SK-N-SH treated with all-trans-retinoic acid at 6 μM for 48 hours (cell line): ENCODE data around the gene DIAPH3.

ENCODE experiments used
- ATAC-seq: fragments of 200-7000 bp; cut with Tn5 transposase; 3 replicates; pipeline ENCODE4 v1.9.1; 2020; ENCODE audit warnings: mild to moderate bottlenecking, moderate library complexity
- ARNTL ChIP-seq: fragments of 450-650 bp; formaldehyde crosslinking; IDR thresholded peaks from 2 replicates; pipeline ENCODE4 v1.5.0; 2020; ENCODE audit warnings: low read depth, mild to moderate bottlenecking, moderate library complexity, borderline replicate concordance
- BACH2 ChIP-seq: fragments of 250-450 bp; sonication (Bioruptor Pico); IDR thresholded peaks from 2 replicates; pipeline ENCODE4 v1.9.0; 2021; ENCODE audit warnings: mild to moderate bottlenecking, borderline replicate concordance
- CSDC2 ChIP-seq: fragments of 250-450 bp; sonication (Bioruptor Pico); IDR thresholded peaks from 2 replicates; pipeline ENCODE4 v1.5.0; 2020; ENCODE audit warnings: mild to moderate bottlenecking, moderate library complexity
- ESRRG ChIP-seq: fragments of 250-450 bp; sonication (Bioruptor Pico); IDR thresholded peaks from 2 replicates; pipeline ENCODE4 v1.6.1; 2021; ENCODE audit warnings: mild to moderate bottlenecking
- GLIS3 ChIP-seq: fragments of 250-450 bp; sonication (Bioruptor Pico); IDR thresholded peaks from 2 replicates; pipeline ENCODE4 v1.5.0; 2020; ENCODE audit warnings: mild to moderate bottlenecking, moderate library complexity
- ISL1 ChIP-seq: fragments of 250-450 bp; sonication (Bioruptor Pico); IDR thresholded peaks from 2 replicates; pipeline ENCODE4 v2.1.2; 2022; ENCODE audit warnings: mild to moderate bottlenecking, moderate library complexity
- OSR1 ChIP-seq: fragments of 250-450 bp; sonication (Bioruptor Pico); IDR thresholded peaks from 2 replicates; pipeline ENCODE4 v1.8.0; 2022; ENCODE audit warnings: moderate library complexity, mild to moderate bottlenecking, inconsistent platforms
- PPARA ChIP-seq: fragments of 250-450 bp; sonication (Bioruptor Pico); IDR thresholded peaks from 2 replicates; pipeline ENCODE4 v1.5.0; 2020; ENCODE audit warnings: mild to moderate bottlenecking, borderline replicate concordance
- RARB ChIP-seq: fragments of 250-450 bp; sonication (Bioruptor Pico); IDR thresholded peaks from 2 replicates; pipeline ENCODE4 v1.8.0; 2021; ENCODE audit warnings: mild to moderate bottlenecking, moderate library complexity
- SNAI2 ChIP-seq: fragments of 250-450 bp; sonication (Bioruptor Pico); IDR thresholded peaks from 2 replicates; pipeline ENCODE4 v1.5.0; 2020; ENCODE audit warnings: mild to moderate bottlenecking, moderate library complexity
- TCF4 ChIP-seq: fragments of 250-450 bp; sonication (Bioruptor Pico); IDR thresholded peaks from 2 replicates; pipeline ENCODE4 v1.8.0; 2021; ENCODE audit warnings: mild to moderate bottlenecking, moderate library complexity, borderline replicate concordance
- TOX ChIP-seq: fragments of 250-450 bp; sonication (Bioruptor Pico); IDR thresholded peaks from 2 replicates; pipeline ENCODE4 v1.8.0; 2021; ENCODE audit warnings: mild to moderate bottlenecking, moderate library complexity, borderline replicate concordance
- ZC3H10 ChIP-seq: fragments of 250-450 bp; sonication (Bioruptor Pico); IDR thresholded peaks from 2 replicates; pipeline ENCODE4 v1.5.1; 2021; ENCODE audit warnings: mild to moderate bottlenecking, moderate library complexity
- ZFP3 ChIP-seq: fragments of 250-450 bp; sonication (Bioruptor Pico); IDR thresholded peaks from 2 replicates; pipeline ENCODE4 v1.5.0; 2020; ENCODE audit warnings: mild to moderate bottlenecking, moderate library complexity
- ZFP30 ChIP-seq: fragments of 450-650 bp; formaldehyde crosslinking; IDR thresholded peaks from 2 replicates; pipeline ENCODE4 v1.5.0; 2022; ENCODE audit warnings: mild to moderate bottlenecking, moderate library complexity
- ZNF565 ChIP-seq: fragments of 450-650 bp; formaldehyde crosslinking; conservative IDR thresholded peaks from 2 replicates; pipeline ENCODE4 v1.5.0; 2020; ENCODE audit warnings: low read depth, mild to moderate bottlenecking, moderate library complexity
- ZNF70 ChIP-seq: fragments of 450-650 bp; formaldehyde crosslinking; IDR thresholded peaks from 2 replicates; pipeline ENCODE4 v1.5.0; 2020; ENCODE audit warnings: mild to moderate bottlenecking, moderate library complexity
- TF ChIP-seq, protein P1 (sequence below): fragments of 250-450 bp; sonication (Bioruptor Pico); IDR thresholded peaks from 2 replicates; pipeline ENCODE4 v1.8.0; 2020; ENCODE audit warnings: mild to moderate bottlenecking, moderate library complexity, borderline replicate concordance
- TF ChIP-seq, protein P2 (sequence below): fragments of 250-450 bp; sonication (Bioruptor Pico); IDR thresholded peaks from 2 replicates; pipeline ENCODE4 v1.8.0; 2021; ENCODE audit warnings: low read depth, mild to moderate bottlenecking, moderate library complexity, borderline replicate concordance
- TF ChIP-seq, protein P3 (sequence below): fragments of 250-450 bp; sonication (Bioruptor Pico); IDR thresholded peaks from 2 replicates; pipeline ENCODE4 v1.5.1; 2021; ENCODE audit warnings: mild to moderate bottlenecking, moderate library complexity
- TF ChIP-seq, protein P4 (sequence below): fragments of 250-450 bp; sonication (Bioruptor Pico); IDR thresholded peaks from 2 replicates; pipeline ENCODE4 v1.5.0; 2020; ENCODE audit warnings: mild to moderate bottlenecking, moderate library complexity

Gene DIAPH3

DNA sequence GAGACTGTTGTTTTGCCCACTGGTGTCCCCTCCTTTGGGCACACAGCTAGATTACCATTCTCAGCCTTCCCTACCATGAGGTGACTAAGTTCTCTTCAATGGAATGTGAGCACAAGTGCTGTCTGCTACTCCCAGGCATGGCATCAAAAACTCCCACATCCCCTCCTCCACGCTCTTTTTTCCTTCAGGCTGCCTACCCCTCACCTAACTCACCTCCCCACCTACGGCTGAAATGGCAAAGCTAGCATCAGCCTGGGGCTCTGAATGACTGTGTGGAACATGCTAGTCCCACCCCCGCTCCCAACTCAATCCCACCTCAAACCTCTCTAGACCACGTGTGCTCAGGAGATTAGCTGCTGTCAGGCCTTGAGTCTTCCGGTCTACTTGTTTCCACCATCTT lies 512.2 kb downstream of the DIAPH3 start (continued):
- TF ChIP-seq, protein P1, sequence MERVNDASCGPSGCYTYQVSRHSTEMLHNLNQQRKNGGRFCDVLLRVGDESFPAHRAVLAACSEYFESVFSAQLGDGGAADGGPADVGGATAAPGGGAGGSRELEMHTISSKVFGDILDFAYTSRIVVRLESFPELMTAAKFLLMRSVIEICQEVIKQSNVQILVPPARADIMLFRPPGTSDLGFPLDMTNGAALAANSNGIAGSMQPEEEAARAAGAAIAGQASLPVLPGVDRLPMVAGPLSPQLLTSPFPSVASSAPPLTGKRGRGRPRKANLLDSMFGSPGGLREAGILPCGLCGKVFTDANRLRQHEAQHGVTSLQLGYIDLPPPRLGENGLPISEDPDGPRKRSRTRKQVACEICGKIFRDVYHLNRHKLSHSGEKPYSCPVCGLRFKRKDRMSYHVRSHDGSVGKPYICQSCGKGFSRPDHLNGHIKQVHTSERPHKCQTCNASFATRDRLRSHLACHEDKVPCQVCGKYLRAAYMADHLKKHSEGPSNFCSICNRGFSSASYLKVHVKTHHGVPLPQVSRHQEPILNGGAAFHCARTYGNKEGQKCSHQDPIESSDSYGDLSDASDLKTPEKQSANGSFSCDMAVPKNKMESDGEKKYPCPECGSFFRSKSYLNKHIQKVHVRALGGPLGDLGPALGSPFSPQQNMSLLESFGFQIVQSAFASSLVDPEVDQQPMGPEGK (CRISPR knock-in tag) = no peak
- TF ChIP-seq SNAI2 (CRISPR knock-in tag) (no peak), ZFP30 (CRISPR knock-in tag) (no peak), BACH2 (CRISPR knock-in tag) (no peak)

DNA sequence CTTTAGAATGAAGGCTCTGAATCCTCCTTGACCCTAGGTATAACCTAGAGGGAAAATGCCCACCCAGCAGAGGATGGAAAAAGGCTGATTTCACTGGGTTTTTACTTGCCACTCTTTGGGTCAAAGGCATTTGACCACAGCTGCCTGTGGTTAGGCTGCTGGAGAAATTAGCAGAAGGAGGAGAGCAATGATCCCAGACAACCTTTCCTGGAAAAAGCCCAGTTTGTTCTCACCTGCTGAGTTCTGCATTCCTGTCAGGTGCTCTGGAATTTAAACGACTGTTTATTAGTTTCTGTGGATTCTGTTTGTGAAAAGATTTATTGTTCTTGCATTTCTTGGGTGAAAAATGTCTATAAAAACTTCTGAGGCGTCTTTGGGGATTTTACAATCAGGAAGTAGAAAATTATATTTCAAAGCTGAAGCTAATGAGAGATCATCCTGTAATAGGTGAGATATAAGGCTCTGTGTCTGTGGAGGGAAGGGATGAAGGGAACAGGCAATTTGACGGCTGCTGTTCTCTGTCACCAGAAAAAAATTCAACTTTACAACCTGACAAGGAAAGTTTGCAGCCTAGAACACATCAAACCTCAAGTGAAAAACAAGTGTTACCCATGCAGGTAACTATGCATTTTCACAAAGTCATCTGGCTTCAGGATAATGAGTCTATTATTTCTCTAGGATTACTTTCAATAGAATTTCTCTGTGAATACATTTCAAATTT lies 519.7 kb downstream of the DIAPH3 start:
- no peak for ATAC-seq
- no peak for TF ChIP-seq ZFP3 (CRISPR knock-in tag)

DNA sequence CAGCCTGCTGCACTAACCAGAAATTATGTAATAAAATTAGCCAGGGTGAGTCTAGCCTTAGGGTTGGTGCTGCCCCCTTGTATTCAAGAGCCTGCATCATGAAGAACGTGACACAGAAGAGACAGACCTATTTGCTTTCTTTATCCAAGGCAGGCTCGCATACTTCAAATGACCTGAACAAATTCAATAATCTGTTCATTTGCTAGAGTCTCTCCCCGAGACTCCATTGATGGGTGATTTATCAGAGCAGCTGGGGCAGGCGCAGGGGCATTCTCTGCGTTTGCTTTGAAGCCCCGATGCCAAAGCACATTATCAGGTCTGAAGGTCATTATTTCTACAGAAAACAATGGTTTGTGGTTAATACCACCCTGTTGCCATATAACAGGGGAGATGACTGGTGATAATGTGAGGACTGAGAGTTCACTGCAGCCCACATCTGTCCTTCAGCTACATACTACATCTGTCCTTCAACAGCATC lies 520.3 kb downstream of the DIAPH3 start:
- peak; percentile 68 for ATAC-seq
- TF ChIP-seq, protein P2, sequence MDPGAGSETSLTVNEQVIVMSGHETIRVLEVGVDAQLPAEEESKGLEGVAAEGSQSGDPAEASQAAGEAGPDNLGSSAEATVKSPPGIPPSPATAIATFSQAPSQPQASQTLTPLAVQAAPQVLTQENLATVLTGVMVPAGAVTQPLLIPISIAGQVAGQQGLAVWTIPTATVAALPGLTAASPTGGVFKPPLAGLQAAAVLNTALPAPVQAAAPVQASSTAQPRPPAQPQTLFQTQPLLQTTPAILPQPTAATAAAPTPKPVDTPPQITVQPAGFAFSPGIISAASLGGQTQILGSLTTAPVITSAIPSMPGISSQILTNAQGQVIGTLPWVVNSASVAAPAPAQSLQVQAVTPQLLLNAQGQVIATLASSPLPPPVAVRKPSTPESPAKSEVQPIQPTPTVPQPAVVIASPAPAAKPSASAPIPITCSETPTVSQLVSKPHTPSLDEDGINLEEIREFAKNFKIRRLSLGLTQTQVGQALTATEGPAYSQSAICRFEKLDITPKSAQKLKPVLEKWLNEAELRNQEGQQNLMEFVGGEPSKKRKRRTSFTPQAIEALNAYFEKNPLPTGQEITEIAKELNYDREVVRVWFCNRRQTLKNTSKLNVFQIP (CRISPR knock-in tag) = no peak
- TF ChIP-seq, protein P3, sequence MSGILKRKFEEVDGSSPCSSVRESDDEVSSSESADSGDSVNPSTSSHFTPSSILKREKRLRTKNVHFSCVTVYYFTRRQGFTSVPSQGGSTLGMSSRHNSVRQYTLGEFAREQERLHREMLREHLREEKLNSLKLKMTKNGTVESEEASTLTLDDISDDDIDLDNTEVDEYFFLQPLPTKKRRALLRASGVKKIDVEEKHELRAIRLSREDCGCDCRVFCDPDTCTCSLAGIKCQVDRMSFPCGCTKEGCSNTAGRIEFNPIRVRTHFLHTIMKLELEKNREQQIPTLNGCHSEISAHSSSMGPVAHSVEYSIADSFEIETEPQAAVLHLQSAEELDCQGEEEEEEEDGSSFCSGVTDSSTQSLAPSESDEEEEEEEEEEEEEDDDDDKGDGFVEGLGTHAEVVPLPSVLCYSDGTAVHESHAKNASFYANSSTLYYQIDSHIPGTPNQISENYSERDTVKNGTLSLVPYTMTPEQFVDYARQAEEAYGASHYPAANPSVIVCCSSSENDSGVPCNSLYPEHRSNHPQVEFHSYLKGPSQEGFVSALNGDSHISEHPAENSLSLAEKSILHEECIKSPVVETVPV = 0 out of 2 replicates have a peak, but pooled peaks have one; percentile 17
- TF ChIP-seq ZFP30 (CRISPR knock-in tag) (no peak), ESRRG (no peak), ZNF565 (CRISPR knock-in tag) (no peak), CSDC2 (CRISPR knock-in tag) (no peak), TCF4 (CRISPR knock-in tag) (0 out of 2 replicates have a peak, but pooled peaks have one; percentile 39)
- TF ChIP-seq, protein P4, sequence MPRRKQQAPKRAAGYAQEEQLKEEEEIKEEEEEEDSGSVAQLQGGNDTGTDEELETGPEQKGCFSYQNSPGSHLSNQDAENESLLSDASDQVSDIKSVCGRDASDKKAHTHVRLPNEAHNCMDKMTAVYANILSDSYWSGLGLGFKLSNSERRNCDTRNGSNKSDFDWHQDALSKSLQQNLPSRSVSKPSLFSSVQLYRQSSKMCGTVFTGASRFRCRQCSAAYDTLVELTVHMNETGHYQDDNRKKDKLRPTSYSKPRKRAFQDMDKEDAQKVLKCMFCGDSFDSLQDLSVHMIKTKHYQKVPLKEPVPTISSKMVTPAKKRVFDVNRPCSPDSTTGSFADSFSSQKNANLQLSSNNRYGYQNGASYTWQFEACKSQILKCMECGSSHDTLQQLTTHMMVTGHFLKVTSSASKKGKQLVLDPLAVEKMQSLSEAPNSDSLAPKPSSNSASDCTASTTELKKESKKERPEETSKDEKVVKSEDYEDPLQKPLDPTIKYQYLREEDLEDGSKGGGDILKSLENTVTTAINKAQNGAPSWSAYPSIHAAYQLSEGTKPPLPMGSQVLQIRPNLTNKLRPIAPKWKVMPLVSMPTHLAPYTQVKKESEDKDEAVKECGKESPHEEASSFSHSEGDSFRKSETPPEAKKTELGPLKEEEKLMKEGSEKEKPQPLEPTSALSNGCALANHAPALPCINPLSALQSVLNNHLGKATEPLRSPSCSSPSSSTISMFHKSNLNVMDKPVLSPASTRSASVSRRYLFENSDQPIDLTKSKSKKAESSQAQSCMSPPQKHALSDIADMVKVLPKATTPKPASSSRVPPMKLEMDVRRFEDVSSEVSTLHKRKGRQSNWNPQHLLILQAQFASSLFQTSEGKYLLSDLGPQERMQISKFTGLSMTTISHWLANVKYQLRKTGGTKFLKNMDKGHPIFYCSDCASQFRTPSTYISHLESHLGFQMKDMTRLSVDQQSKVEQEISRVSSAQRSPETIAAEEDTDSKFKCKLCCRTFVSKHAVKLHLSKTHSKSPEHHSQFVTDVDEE = 0 out of 2 replicates have a peak, but pooled peaks have one; percentile 10

DNA sequence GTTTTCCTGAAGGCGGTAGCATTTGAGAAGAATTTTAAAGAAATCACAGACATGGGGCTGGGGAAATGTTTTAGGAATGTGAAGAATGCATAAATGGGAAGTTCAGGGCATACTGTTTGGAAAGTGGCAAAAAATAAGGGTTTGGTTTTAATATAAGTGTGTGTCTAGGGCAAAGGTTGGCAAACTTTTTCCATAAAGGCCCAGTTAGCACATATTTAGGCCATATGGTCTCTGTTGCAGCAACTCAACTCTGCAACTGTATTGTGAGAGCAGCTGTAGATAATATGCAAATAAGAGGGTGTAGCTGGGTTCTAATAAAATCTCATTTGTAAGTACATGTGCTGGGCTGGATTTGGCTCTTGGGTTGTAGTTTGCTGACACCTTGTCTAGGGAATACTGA lies 521.9 kb downstream of the DIAPH3 start:
- TF ChIP-seq, protein P2 (CRISPR knock-in tag) = no peak
- no peak for TF ChIP-seq ZFP30 (CRISPR knock-in tag)
- no peak for TF ChIP-seq TCF4 (CRISPR knock-in tag)
- peak; percentile 48 for ATAC-seq

DNA sequence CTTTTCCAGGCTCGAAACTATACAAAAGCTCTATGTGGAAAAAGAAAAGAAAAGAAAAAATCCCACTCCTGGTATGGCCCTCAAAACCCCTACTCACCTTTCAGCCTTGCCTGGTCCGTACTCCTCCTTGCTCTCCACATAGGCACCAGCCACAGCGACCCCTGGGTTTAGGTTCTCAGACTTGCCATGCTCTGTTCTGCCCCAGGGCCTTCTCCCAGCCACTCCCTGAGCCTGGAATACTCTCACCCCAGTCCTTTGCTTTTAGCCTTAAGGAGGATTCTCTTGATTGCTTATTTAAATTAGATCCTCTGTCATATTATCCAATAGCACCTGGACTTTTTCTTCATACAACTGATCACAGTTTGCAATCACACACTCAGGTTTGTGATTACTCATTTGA lies 522.5 kb downstream of the DIAPH3 start:
- ATAC-seq = peak; percentile 16; the same call in 1 of the 3 replicates
- TF ChIP-seq TCF4 (CRISPR knock-in tag) (no peak), BACH2 (CRISPR knock-in tag) (no peak), OSR1 (CRISPR knock-in tag) (no peak), SNAI2 (CRISPR knock-in tag) (no peak), ESRRG (no peak), RARB (CRISPR knock-in tag) (no peak), TOX (no peak), PPARA (CRISPR knock-in tag) (no peak), GLIS3 (CRISPR knock-in tag) (no peak), ZFP30 (CRISPR knock-in tag) (no peak), ARNTL (no peak), CSDC2 (CRISPR knock-in tag) (no peak), ISL1 (no peak), ZC3H10 (CRISPR knock-in tag) (no peak), ZNF70 (CRISPR knock-in tag) (no peak), ZFP3 (CRISPR knock-in tag) (no peak)
- TF ChIP-seq, protein P3 = no peak
